Measurements from ENCODE around the gene CNMD. TPM values are rescaled to one million over a fixed set of nuclear protein-coding genes. Genes with fewer than 3 reads are reported as not detected.
A peak's percentile ranks its signal among the peaks of the same experiment; 100 is the strongest.

CNMD gene
- polyA plus RNA-seq (ENCODE audit: insufficient read length in 3 of 3) = 1 to 10 TPM in 1 of 3 donors, under 1 TPM in 2; 0.72 to 1.4 (median 0.93) TPM

- no peak for DNase-seq (ENCODE audit: low read depth in 3 of 3, low spot score in 2 of 3)
Observed at GRCh38 chr13:52739468-52740071, at the start of gene CNMD. Gene CNMD (minus strand): TSS chr13:52739820. CDS start chr13:52739701, 119 bp downstream.

- DNase-seq (ENCODE audit: low read depth in 3 of 3, low spot score in 2 of 3) = no peak
Observed at GRCh38 chr13:52788011-52788410, 48.4 kb upstream of the CNMD start.

- no peak for DNase-seq (ENCODE audit: low read depth in 3 of 3, low spot score in 2 of 3)
Observed at GRCh38 chr13:52787235-52787634, 47.6 kb upstream of the CNMD start.

- no peak for DNase-seq (ENCODE audit: low read depth in 3 of 3, low spot score in 2 of 3)
Observed at GRCh38 chr13:52786766-52787165, 47.1 kb upstream of the CNMD start.

GRCh38 chr13:52785739-52786138 is 46.1 kb upstream of the CNMD start:
- no peak for DNase-seq (ENCODE audit: low read depth in 3 of 3, low spot score in 2 of 3)

GRCh38 chr13:52784591-52785340 is 45.1 kb upstream of the CNMD start:
- DNase-seq (ENCODE audit: low read depth in 3 of 3, low spot score in 2 of 3) = no peak

- no peak for DNase-seq (ENCODE audit: low read depth in 3 of 3, low spot score in 2 of 3)
Observed at GRCh38 chr13:52783943-52784342, 44.3 kb upstream of the CNMD start.

- DNase-seq (ENCODE audit: low read depth in 3 of 3, low spot score in 2 of 3) = peak in 2 of 3 donors; percentile 3 to 18
Observed at GRCh38 chr13:52782471-52783448, 43.1 kb upstream of the CNMD start.

- no peak for DNase-seq (ENCODE audit: low read depth in 3 of 3, low spot score in 2 of 3)
Observed at GRCh38 chr13:52780611-52781010, 41.0 kb upstream of the CNMD start.

- DNase-seq (ENCODE audit: low read depth in 3 of 3, low spot score in 2 of 3) = no peak
Observed at GRCh38 chr13:52780092-52780491, 40.5 kb upstream of the CNMD start.

- DNase-seq (ENCODE audit: low read depth in 3 of 3, low spot score in 2 of 3) = no peak
Observed at GRCh38 chr13:52779103-52779502, 39.5 kb upstream of the CNMD start.

GRCh38 chr13:52776726-52777125 is 37.1 kb upstream of the CNMD start:
- DNase-seq (ENCODE audit: low read depth in 3 of 3, low spot score in 2 of 3) = no peak

- no peak for DNase-seq (ENCODE audit: low read depth in 3 of 3, low spot score in 2 of 3)
Observed at GRCh38 chr13:52775511-52775910, 35.9 kb upstream of the CNMD start.

GRCh38 chr13:52767949-52768516 is 28.4 kb upstream of the CNMD start:
- no peak for DNase-seq (ENCODE audit: low read depth in 3 of 3, low spot score in 2 of 3)

GRCh38 chr13:52765611-52766390 is 26.2 kb upstream of the CNMD start:
- no peak for DNase-seq (ENCODE audit: low read depth in 3 of 3, low spot score in 2 of 3)

GRCh38 chr13:52760077-52760476 is 20.5 kb upstream of the CNMD start:
- DNase-seq (ENCODE audit: low read depth in 3 of 3, low spot score in 2 of 3) = no peak

GRCh38 chr13:52758114-52758513 is 18.5 kb upstream of the CNMD start:
- no peak for DNase-seq (ENCODE audit: low read depth in 3 of 3, low spot score in 2 of 3)

GRCh38 chr13:52751196-52751595 is 11.6 kb upstream of the CNMD start:
- DNase-seq (ENCODE audit: low read depth in 3 of 3, low spot score in 2 of 3) = no peak

- no peak for DNase-seq (ENCODE audit: low read depth in 3 of 3, low spot score in 2 of 3)
Observed at GRCh38 chr13:52750713-52751112, 11.1 kb upstream of the CNMD start.

GRCh38 chr13:52749419-52749818 is 9.8 kb upstream of the CNMD start:
- no peak for DNase-seq (ENCODE audit: low read depth in 3 of 3, low spot score in 2 of 3)
